ENCODE measurements around the gene FSTL1. TPM values are rescaled to one million over a fixed set of nuclear protein-coding genes. Genes with fewer than 3 reads are reported as not detected.

Gene FSTL1
- total RNA-seq, 2 experiments from 2014 or later, result 0.12 to 0.40 TPM

DNA sequence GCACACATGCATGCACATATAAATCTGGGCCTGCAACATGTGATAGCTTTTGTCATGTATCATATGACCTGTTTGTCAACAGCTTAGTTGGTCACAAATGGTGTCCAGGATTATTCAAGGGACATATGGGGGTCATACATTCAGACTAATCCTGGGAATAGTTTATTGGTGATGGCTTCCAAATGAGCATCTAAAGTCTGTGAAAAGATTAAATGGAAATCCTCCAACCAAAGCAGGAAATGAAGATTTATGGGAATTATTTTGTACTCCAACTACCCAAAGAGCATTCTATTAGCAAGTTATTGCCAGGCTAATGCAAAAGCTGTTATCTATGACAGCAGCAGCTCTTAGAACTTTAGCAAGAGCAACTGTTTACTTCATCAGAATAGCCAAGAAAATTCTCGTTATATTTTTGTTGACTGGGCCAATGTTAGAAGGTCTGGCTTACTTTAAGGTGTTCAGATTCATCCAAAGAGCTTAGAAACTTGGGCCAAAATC, 7.1 kb downstream of the FSTL1 start:
- H3K4me3 Mint-ChIP-seq, result no peak overlapping the region
- POLR2A ChIA-PET, result no interaction called here

DNA sequence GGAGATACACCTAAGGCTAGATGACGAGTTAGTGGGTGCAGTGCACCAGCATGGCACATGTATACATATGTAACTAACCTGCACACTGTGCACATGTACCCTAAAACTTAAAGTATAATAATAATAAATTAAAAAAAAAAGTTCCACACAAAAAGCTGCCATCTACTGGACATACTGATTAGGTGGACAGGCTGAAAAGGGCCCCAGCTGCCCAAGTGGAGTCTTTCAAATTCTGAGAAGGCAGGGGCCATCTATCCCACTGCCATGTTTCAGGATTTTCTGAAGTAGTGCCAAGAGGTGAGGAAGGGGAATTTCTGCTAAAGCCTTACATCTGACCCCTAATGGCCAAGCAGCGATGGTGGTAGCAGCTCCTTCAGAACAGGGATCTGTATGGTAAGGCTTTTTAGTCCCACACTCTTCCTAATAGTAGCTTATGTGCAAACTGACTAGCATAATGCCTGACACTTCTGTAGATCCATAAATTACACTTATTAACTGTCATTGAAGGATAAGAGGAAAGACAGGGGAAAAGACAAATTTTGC, 7.7 kb downstream of the FSTL1 start:
- no peaks in the 10 kb centered on the region for H3K4me1 Mint-ChIP-seq (ENCODE audit: low read depth)
- peaks cover 13% of the 10 kb centered on the region for H3K27me3 Mint-ChIP-seq
- ChIA-PET CTCF (interaction anchor here (1.8 to 2.3 kb wide), 2 partner anchors 26 to 116 kb away, joined by 9 to 10 read pairs; no protein-coding TSS in a partner anchor), POLR2A (no interaction called here)
- no peaks in the 10 kb centered on the region for H3K9me3 Mint-ChIP-seq
- no peaks in the 10 kb centered on the region for H3K36me3 Mint-ChIP-seq
- intact Hi-C loops (cut with micrococcal nuclease), result no loop called here
- no peak overlapping the region for H3K4me3 Mint-ChIP-seq
- no peak for DNase-seq
- no peak overlapping the region for H3K27ac Mint-ChIP-seq

More for the DNA sequence above, 7.1 kb downstream of the FSTL1 start:
- no peak for DNase-seq
- Mint-ChIP-seq H3K27ac (no peak overlapping the region), H3K4me1 (ENCODE audit: low read depth) (no peaks in the 10 kb centered on the region), H3K36me3 (no peaks in the 10 kb centered on the region), H3K9me3 (no peaks in the 10 kb centered on the region), H3K27me3 (peaks cover 14% of the 10 kb centered on the region)
- CTCF ChIA-PET, result interaction anchor here (1.8 to 2.3 kb wide), 2 partner anchors 27 to 115 kb away, joined by 9 to 10 read pairs; no protein-coding TSS in a partner anchor
- intact Hi-C loops (cut with micrococcal nuclease), result no loop called here

DNA sequence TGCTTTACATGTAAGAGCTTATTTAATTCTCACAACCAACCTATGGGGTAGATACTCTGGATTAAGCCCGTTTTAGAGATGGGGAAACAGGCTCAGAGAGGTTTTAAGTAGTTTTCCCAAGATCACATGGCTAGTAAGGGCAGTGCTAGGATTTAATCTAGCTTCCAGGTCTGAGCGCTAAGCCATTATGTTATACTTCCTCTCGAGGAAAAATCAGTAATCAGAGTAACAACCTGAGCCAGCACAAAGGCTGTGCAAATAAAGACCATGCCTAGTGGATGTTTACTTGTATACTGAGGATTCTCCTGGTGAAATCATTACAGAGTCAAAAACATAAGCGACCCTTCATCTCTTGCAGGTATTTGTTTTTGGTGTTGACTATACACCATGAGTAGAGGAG, 9.0 kb downstream of the FSTL1 start:
- DNase-seq, result no peak
- Mint-ChIP-seq H3K27me3 (peaks cover 8% of the 10 kb centered on the region), H3K4me1 (ENCODE audit: low read depth) (no peaks in the 10 kb centered on the region), H3K36me3 (no peaks in the 10 kb centered on the region), H3K4me3 (no peak overlapping the region), H3K9me3 (no peaks in the 10 kb centered on the region), H3K27ac (no peak overlapping the region)
- POLR2A ChIA-PET, result no interaction called here
- CTCF ChIA-PET, result no interaction called here
- intact Hi-C loops (cut with micrococcal nuclease), result no loop called here

DNA sequence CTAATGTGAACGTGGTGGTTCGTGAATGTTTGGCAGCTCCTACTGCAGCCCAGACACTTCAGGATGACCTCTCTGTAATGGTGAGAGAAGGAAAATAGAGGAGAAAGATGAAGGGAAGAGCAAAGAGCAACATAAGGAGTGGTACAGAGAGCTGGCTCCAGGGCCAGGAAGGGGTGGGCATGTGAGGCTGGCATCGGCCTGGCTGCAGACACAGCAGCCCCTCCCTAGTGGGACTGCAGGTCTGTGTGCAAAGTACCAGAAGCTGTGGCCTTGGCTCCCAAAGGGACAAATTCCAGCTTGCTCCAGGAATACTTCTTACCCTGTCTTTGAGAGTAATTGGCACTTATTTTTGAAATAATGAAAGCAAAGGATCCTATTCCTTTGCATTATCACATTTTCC, 10.0 kb downstream of the FSTL1 start:
- Mint-ChIP-seq H3K27ac (no peak overlapping the region), H3K9me3 (no peaks in the 10 kb centered on the region), H3K4me1 (ENCODE audit: low read depth) (no peaks in the 10 kb centered on the region), H3K27me3 (peaks cover 4% of the 10 kb centered on the region), H3K36me3 (no peaks in the 10 kb centered on the region), H3K4me3 (no peak overlapping the region)
- DNase-seq, result no peak
- ChIA-PET POLR2A (no interaction called here), CTCF (no interaction called here)
- intact Hi-C loops (cut with micrococcal nuclease), result no loop called here

DNA sequence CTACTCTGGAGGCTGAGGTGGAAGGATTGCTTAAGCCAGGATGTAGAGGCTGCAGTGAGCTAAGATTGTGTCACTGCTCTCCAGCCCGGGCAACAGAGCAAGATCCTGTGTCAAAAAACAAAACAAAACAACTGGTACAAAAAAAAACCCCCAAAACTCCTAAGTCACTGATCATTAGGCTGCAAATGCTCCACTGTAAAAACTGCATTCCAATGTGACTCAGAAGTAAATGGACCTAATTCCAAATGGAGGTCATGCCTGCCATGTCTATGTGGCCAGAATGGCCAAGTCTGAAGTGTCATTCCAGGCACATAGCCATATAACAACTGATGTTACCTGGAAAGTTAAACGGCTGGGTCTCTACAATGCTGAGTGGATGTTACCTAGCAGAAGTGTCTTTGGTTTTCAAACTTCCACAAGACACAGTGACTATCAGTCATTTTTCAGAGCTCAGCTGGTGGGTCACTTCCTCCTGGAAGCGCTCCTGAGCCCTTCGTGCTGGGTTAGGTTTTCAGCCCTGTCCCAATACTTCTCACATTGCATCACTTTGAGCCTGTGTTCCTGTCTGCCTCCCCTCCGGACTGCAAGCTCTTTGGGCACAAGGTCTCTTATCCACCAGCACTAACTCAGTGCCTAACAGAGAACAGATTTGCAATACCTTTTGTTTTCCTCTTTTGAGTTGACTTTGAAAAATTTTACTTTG, 10.6 kb downstream of the FSTL1 start:
- intact Hi-C loops (cut with micrococcal nuclease), result no loop called here
- H3K4me1 Mint-ChIP-seq (ENCODE audit: low read depth), result no peaks in the 10 kb centered on the region
- H3K4me3 Mint-ChIP-seq, result no peak overlapping the region
- DNase-seq, result no peak
- no peaks in the 10 kb centered on the region for H3K36me3 Mint-ChIP-seq
- H3K27me3 Mint-ChIP-seq, result peaks cover 9% of the 10 kb centered on the region
- H3K9me3 Mint-ChIP-seq, result no peaks in the 10 kb centered on the region
- H3K27ac Mint-ChIP-seq, result no peak overlapping the region
- CTCF ChIA-PET, result no interaction called here
- POLR2A ChIA-PET, result no interaction called here

DNA sequence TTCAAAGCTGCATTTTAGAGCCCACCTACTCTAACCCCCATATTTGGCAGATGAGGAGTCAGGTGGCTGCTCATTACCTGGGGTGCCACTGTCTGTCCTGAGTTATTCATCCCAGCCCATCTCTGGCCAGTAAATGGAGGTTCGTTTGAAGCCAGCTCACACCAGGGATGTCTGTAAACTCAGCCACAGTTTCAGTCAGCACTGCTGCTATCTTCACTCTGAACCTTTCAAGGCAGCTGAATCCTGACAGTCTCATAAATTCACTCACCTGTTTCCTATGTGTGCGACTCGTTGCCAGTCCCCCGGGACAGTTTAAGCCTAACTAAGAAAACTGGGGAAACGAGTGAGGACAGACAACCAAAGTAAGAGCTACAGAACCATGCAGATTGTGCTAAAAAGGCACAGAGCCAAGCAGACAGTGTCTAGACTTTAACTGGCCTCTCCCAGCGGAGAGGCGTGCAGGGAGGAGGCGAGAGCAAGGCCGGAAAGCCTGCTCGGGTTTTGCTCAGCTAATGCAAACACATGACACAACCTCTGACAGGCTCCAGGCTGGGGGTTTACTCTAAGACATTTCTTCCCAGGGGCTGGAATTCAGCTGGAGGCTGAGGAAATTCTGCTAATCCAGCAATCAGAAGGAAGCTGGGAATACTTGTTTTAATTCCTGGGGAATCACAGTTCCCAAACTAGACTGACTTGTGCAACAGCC, 12.0 kb downstream of the FSTL1 start:
- Mint-ChIP-seq H3K4me3 (no peak overlapping the region), H3K9me3 (no peaks in the 10 kb centered on the region), H3K4me1 (ENCODE audit: low read depth) (no peaks in the 10 kb centered on the region), H3K36me3 (no peaks in the 10 kb centered on the region), H3K27ac (no peak overlapping the region), H3K27me3 (peaks cover 10% of the 10 kb centered on the region)
- intact Hi-C loops (cut with micrococcal nuclease), result no loop called here
- ChIA-PET CTCF (interaction anchor here (1.5 kb wide), 1 partner anchor 22 kb away, joined by 4 read pairs; no protein-coding TSS in a partner anchor), POLR2A (no interaction called here)
- no peak for DNase-seq

DNA sequence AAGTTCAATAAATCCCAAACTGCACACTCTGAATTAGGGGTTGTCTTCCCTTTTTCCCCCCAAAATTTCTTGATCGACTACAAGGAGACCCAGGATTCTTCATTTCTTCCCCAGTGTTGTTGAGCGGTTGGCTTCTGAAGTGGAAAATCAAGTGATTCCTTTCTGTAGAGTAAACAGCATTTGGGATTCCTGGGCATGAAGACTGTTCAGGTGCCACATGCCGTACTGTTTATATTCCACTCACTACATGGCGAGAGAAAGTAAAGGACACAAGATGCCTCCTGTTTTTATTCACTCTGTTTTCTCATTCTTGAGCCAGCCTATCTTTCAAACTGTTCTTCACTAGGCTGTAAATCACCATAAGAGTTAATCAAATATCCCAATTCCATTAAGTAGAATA, 12.6 kb downstream of the FSTL1 start:
- intact Hi-C loops (cut with micrococcal nuclease), result no loop called here
- no peak overlapping the region for H3K27ac Mint-ChIP-seq
- DNase-seq, result no peak
- ChIA-PET POLR2A (no interaction called here), CTCF (interaction anchor here (1.5 kb wide), 1 partner anchor 21 kb away, joined by 4 read pairs; no protein-coding TSS in a partner anchor)
- no peaks in the 10 kb centered on the region for H3K4me1 Mint-ChIP-seq (ENCODE audit: low read depth)
- no peak overlapping the region for H3K4me3 Mint-ChIP-seq
- no peaks in the 10 kb centered on the region for H3K36me3 Mint-ChIP-seq
- H3K9me3 Mint-ChIP-seq, result no peaks in the 10 kb centered on the region
- H3K27me3 Mint-ChIP-seq, result peaks cover 10% of the 10 kb centered on the region

DNA sequence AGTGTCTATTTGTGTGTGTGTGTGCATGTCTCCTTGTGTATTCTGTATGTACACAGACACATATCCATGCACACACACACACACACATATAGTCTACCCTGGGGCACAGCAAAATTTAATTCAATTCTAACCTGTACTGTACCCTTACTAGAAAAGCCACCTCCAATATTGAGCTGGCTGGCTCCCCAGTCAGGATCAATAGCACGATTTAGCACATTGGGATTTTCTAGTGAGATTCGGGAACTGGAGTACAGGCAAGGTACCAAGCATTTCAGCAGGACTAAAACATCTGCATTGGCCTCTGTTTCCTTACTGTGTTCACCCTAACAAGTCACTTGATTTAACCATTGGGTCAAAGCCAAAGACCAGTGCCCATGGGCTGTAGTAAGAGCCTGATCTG, 13.2 kb downstream of the FSTL1 start:
- H3K4me3 Mint-ChIP-seq, result no peak overlapping the region
- CTCF ChIA-PET, result no interaction called here
- POLR2A ChIA-PET, result no interaction called here
- no peak overlapping the region for H3K27ac Mint-ChIP-seq
- H3K27me3 Mint-ChIP-seq, result peaks cover 10% of the 10 kb centered on the region
- no peaks in the 10 kb centered on the region for H3K9me3 Mint-ChIP-seq
- no peaks in the 10 kb centered on the region for H3K36me3 Mint-ChIP-seq
- DNase-seq, result no peak
- H3K4me1 Mint-ChIP-seq (ENCODE audit: low read depth), result no peaks in the 10 kb centered on the region
- intact Hi-C loops (cut with micrococcal nuclease), result no loop called here

DNA sequence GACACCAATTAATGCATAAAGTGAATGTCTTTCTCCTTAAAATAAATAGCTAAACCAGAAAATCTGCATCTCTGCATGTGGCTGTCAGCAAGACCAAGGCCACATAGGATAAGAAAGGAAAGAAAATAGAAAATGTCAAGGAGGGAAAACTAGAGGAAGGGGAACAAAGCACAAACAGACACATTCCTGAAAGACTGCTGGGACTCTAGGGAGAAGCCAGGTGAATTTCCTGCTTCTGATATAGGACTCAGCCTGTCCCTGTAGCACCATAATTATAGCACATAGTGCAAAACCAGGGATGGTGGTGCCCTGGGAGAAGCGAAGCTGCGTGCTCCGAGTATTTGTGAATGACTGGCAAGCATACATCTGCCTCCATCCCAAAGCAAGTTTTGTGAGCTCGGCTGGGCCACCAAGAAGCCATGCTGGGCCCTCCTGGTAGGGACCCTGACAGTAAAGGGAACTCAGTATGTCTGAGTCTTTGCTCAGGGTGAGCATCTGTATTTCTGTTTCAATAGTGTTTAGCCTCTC, 14.2 kb downstream of the FSTL1 start:
- intact Hi-C loops (cut with micrococcal nuclease), result no loop called here
- H3K4me3 Mint-ChIP-seq, result no peak overlapping the region
- peaks cover 10% of the 10 kb centered on the region for H3K27me3 Mint-ChIP-seq
- H3K4me1 Mint-ChIP-seq (ENCODE audit: low read depth), result no peaks in the 10 kb centered on the region
- no peak for DNase-seq
- ChIA-PET CTCF (no interaction called here), POLR2A (no interaction called here)
- no peaks in the 10 kb centered on the region for H3K9me3 Mint-ChIP-seq
- no peak overlapping the region for H3K27ac Mint-ChIP-seq
- H3K36me3 Mint-ChIP-seq, result no peaks in the 10 kb centered on the region

DNA sequence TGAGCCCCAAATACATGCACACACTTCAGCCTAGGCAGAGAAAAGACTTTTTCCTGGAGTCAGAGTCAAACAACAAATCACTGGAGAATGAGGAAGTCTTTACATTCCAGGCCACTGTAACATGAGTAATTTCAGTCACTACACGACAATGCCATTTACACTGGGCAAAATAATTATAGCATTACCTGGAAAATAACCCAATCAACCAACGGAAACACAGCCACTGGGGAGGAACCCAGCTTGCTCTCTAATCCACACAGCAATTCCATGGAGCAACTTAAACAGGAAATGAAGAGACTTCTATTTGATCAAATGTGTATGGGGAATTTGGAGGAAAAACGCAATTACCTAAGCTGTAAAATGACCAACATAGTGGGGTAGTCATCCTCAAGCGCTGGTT, 15.2 kb downstream of the FSTL1 start:
- Mint-ChIP-seq H3K4me3 (no peak overlapping the region), H3K27me3 (peaks cover 10% of the 10 kb centered on the region), H3K4me1 (ENCODE audit: low read depth) (no peaks in the 10 kb centered on the region), H3K9me3 (no peaks in the 10 kb centered on the region), H3K27ac (no peak overlapping the region), H3K36me3 (no peaks in the 10 kb centered on the region)
- CTCF ChIA-PET, result no interaction called here
- POLR2A ChIA-PET, result no interaction called here
- no peak for DNase-seq
- intact Hi-C loops (cut with micrococcal nuclease), result no loop called here

DNA sequence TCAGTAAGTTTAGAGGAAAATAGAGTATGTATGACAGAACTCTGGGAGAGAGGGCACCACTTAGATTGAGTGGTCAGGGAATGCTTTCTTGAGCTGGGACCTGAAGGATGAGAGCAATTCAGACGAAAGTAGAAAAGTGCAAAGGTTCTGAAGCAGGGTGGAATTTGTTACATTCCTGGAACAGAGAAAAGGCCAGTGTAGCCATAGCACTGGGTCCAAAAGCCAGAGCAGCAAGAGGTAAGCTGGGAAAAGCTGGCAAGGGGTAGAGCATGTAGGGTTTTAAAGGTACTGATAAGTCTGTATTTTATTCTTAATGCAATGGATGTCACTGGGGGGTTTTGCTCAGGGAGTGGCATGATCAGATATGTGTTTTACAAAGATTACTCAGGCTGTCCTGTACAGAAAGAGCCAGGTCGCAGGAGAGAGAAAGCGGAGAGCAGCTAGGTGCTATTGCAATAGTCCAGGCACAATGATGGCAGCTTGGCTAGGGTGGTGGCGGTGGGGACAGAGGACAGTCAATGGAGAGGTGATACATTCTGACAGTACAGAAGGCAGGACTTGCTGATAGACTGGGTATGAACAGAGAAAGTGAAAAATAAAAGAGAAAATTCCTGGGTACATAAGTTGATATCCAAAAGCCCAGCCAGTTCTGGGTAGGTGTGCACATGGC, 17.0 kb downstream of the FSTL1 start:
- no peaks in the 10 kb centered on the region for H3K9me3 Mint-ChIP-seq
- H3K27ac Mint-ChIP-seq, result no peak overlapping the region
- DNase-seq, result no peak
- no peaks in the 10 kb centered on the region for H3K36me3 Mint-ChIP-seq
- intact Hi-C loops (cut with micrococcal nuclease), result no loop called here
- no peaks in the 10 kb centered on the region for H3K4me1 Mint-ChIP-seq (ENCODE audit: low read depth)
- POLR2A ChIA-PET, result no interaction called here
- H3K27me3 Mint-ChIP-seq, result peaks cover 9% of the 10 kb centered on the region
- CTCF ChIA-PET, result interaction anchor here (1.2 kb wide), 1 partner anchor 17 kb away, joined by 5 read pairs; no protein-coding TSS in a partner anchor
- no peak overlapping the region for H3K4me3 Mint-ChIP-seq
